HG02678 (cell line): ENCODE data around the gene DMRTB1.
"Not testable (repeated sequence)": the region's sequence is repeated elsewhere in the genome, so short reads cannot be mapped to it uniquely, and the experiment has no call there.

ENCODE experiments used
- ATAC-seq: cut with Tn5 transposase; IDR thresholded peaks from one replicate; pipeline ENCODE4 v1.9.1; 2021; ENCODE audit warnings: mild to moderate bottlenecking, moderate library complexity; ENCODE audit not compliant: unreplicated experiment

The DMRTB1 gene

DNA sequence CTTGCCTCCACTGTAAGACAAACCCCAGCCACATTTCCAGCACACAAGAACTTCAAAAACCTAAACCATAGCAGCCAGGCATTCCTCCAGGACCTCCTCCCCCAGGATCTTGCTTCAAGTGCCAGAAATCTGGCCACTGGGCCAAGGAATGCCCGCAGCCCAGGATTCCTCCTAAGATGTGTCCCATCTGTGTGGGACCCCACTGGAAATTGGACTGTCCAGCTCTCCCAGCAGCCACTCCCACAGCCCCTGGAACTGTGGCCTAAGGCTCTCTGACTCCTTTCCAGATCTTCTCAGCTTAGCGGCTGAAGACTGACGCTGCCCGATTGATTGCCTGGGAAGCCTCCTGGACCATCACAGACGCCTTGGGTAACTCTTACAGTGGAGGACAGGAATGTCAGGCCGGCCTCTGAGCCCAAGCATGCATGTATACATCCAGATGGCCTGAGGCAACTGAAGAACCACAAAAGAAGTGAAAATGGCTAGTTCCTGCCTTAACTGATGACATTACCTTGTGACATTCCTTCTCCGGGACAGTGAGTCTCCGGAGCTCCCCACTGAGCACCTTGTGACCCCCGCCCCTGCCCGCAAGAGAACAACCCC is 24.7 kb upstream of the DMRTB1 start:
- ATAC-seq, result not testable (repeated sequence)

DNA sequence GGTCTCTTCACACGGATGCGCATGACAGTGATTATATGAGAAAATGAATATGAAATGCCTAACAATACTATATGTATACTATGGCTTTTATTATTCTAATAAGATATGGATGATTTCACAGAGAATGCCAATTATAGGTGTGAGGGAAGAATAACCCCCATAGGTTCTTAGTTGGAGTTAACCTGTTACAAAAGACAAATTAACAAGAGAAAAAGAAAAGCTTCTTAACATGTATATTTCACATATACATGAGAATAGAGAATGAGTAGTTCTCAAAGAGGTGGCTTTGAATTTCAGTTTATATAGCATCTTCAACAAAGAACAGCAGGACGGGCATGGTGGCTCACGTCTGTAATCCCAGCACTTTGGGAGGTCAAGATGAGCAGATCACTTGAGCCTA is 24.0 kb upstream of the DMRTB1 start:
- no peak for ATAC-seq

DNA sequence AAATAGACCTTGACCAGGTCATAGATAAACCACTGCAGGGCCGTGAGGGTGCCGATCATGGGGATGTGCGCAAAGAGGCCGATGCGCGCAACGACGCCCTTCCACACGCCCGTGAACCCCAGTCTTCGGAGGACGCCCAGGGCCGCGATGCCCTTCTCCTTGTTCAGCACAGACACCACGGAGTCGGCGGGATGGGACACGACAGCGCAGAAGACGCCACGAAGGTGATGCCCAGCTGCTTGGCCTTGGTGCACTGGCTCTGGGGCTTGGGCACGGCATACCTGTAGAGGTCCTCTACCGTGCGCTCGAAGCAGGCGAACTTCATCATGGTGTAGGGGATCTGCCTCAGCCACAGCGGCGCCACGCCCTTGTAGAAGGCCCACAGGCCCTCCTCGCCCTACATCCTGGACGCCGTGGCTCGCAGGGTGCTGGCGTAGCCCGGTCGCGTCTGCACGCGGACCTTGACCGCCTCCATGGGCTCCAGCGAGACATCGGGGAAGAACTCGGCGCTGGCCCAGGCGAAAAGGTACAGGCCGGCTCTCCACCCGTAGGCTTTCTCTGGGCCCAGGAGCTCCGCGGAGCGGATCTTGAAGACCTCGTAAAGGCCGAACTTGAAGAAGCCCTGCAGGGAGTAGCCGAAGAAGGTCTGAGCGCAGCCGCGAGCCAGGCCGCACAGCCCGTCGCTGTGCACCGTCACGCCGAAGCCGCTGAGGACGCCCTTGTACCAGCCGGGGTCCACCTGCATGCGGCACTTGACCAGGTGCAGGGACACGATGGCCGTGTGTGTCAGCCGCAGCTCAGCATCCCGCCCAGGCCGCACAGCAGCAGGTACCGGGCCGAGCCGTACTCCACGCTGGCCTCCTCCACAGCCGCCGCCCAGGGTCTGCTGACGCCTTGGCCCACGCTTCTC is 20.5 kb upstream of the DMRTB1 start:
- ATAC-seq, result no peak

GRCh38 chr1:53439337-53440207 is 19.6 kb upstream of the DMRTB1 start:
- no peak for ATAC-seq

- ATAC-seq, result no peak
Measured at GRCh38 chr1:53440633-53441032, 18.6 kb upstream of the DMRTB1 start.

- no peak for ATAC-seq
Measured at GRCh38 chr1:53442299-53442698, 16.9 kb upstream of the DMRTB1 start.

GRCh38 chr1:53446051-53446450 is 13.1 kb upstream of the DMRTB1 start:
- no peak for ATAC-seq

GRCh38 chr1:53447413-53447812 is 11.8 kb upstream of the DMRTB1 start:
- no peak for ATAC-seq

DNA sequence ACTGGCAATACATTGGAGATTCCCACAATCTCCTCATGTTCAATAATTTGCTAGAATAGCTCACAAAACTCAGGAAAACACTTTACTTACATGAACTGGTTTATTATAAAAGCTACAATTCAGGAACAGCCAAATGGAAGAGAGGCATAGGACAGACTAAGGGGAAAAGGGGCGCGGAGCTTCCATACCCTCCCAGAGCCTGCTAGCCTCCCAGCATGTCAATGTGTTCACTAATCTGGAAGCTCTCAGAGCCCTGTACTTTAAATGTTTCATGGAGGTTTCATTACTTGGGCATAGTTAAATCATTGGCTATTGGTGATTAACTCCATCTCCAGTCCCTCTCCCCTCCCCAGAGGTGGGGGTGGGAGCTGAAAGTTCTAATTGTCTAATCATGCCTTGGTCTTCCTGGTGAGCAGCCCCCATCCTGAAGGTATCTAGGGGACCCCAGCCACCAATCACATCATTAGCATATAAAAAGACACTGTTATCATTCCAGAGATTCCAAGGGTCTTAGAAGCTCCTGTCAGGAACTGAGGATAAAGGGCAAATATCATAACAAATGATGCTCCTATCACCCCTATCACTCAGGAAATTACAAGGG is 10.9 kb upstream of the DMRTB1 start:
- ATAC-seq, result no peak

DNA sequence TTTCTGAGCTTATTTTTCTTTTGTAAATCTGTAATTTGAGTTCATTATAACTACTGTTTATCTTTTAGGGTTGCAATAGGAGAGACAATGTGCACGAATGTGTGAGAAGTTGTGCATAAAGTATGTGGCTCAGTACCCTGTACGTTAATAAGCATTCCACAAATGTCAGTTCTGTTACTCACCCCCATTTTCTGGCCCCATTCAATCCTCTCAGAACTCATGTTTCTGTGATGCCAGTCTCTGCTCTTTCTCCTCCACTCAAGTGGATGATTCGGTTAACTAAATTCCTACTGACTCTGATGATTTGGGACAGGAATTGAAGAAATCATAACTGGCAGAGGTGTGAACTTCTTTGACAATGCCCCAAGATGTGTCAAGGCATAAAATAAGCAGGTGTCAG is 10.2 kb upstream of the DMRTB1 start:
- ATAC-seq, result no peak

DNA sequence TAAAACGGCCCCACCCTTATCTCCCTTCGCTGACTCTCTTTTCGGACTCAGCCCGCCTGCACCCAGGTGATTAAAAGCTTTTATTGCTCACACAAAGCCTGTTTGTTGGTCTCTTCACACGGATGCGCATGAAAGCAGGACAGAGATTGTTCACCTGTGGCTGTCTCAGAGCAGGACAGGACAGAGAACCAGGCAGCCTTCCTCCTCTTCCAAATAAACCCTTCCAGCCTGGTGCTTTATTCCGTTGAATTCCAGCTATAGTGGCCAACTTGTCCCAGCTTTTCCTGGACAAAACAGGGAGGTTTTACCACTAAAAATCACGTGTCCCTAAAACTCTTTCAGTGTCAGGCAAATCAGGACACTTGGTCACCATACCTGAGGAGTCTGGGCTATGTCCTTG is 9.5 kb upstream of the DMRTB1 start:
- no peak for ATAC-seq

GRCh38 chr1:53450225-53450624 is 9.0 kb upstream of the DMRTB1 start:
- ATAC-seq, result no peak

- no peak for ATAC-seq
Measured at GRCh38 chr1:53454019-53454418, 5.2 kb upstream of the DMRTB1 start.

GRCh38 chr1:53455364-53455991 is 3.7 kb upstream of the DMRTB1 start:
- no peak for ATAC-seq

- ATAC-seq, result no peak
Measured at GRCh38 chr1:53458634-53459033, 565 bp upstream of the DMRTB1 start.

DNA sequence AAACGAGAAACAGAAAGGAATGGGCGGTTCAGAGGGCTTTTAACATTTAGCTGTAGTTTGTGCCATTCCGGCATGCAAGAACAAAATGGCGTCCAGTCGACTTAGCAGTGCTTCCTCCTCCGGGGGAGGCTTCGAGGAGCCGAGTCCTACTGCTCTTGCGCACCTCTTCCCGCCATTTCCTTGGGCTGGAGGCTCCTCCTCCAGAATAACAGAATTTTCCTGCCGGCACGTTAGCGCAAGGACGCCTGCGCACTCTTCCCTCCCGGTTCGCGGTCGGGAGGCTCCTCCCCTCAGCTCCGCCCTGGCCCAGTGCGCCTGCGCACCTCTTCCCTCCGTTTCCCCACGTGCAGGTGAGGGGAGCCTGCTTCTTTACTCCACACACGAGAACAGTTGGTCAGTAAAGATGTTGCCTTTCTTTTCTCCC is 1.0 kb downstream of the DMRTB1 start:
- no peak for ATAC-seq

DNA sequence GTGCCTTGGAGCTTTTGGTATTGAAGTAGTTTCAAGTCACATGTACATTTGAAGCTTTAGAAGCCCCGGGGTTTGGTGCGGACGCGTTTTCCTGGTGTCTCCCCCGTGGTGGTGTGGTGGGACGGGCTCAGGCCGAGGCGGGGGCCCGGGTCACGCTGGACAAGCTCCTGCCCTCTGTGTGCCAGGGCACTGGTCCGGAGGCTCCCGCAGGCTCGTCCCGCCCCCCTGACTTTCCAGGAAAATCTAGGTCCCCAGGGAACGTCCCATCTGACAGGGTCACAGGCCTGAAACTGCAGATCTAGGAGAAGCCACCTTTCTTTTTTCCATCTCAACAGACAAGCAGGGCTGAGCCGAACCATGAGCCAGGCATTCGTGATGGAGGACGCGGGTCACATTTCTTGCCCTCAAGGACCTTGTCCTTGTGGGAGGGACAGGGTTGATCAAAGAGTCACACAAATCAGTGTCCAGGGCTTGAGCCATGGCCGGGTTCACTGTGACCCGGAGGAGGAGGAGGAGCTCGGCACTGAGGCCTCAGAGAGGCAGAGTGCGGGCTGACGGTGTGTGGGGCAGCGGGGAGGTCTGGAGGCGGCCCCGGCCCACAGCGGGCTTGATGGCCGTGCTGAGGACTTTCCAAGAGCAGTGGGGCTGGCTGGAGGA is 1.6 kb downstream of the DMRTB1 start:
- no peak for ATAC-seq

DNA sequence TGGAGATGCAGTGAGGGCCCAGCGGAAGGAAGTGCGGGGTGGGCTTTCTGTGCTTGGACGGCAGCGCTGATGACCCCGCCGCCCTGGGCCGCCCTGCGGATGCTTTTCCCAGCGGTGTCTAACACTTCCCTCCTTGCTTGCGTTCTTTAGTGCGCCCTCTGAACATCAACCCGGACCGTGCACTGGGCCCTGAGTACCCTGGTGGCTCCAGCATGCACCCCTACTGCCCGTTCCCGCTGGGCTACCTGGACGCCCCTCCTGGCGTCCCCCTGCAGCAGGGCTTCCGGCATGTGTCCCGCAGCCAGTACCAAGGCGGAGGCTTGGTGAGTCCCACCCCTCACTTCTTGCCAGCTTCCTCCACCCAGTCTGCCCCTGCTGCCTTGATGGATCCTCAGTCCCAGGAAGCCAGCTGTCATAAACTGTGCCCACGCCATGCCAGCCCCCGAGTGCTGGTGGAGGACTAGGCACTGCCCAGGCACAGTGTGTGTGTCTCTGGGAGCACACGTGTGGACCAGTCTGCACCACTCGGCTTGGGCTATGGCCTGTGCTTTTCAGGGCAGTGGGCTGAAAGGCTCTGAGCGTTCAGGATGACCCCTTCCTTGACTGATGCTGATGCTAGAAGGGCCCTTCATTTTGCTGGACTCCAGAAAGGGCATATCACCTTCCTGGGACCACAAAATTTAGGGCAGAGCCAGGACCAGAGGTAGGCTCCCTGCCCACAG is 2.3 kb downstream of the DMRTB1 start:
- no peak for ATAC-seq

GRCh38 chr1:53462193-53462592 is 3.0 kb downstream of the DMRTB1 start:
- ATAC-seq, result no peak
